Immature natural killer cell (primary cell): ENCODE measurements around the gene NRXN2. TPM values are rescaled to one million over a fixed set of nuclear protein-coding genes. Genes with fewer than 3 reads are reported as not detected.
A peak's percentile ranks its signal among the peaks of the same experiment; 100 is the strongest.

ENCODE experiments used
- DNase-seq, 3 donors: peaks; one replicate each; pipeline ENCODE4 v3.0.0; 2022; ENCODE audit warnings: mixed read lengths in 1 of 3
- H3K27ac Mint-ChIP-seq, 6 donors: one replicate each; pipeline ENCODE4 v1.8.0; 2020; ENCODE audit warnings: mixed read lengths in 6 of 6, mild to moderate bottlenecking in 5 of 6, inconsistent platforms in 4 of 6, moderate library complexity in 3 of 6
- H3K27me3 Mint-ChIP-seq, 3 donors: one replicate each; pipeline ENCODE4 v1.8.0; 2020 to 2021; ENCODE audit warnings: low read depth in 3 of 3, mild to moderate bottlenecking in 3 of 3, mixed read lengths in 3 of 3, moderate library complexity in 3 of 3, inconsistent platforms in 1 of 3
- H3K36me3 Mint-ChIP-seq, 3 donors: one replicate each; pipeline ENCODE4 v1.8.0; 2020; ENCODE audit warnings: mixed read lengths in 3 of 3, inconsistent platforms in 2 of 3, mild to moderate bottlenecking in 2 of 3
- H3K4me1 Mint-ChIP-seq, 2 donors: one replicate each; pipeline ENCODE4 v1.8.0; 2020; ENCODE audit warnings: inconsistent platforms in 2 of 2, mild to moderate bottlenecking in 2 of 2, mixed read lengths in 2 of 2, moderate library complexity in 1 of 2
- H3K4me3 Mint-ChIP-seq, 5 donors: one replicate each; pipeline ENCODE4 v1.8.0; 2020; ENCODE audit warnings: mild to moderate bottlenecking in 5 of 5, mixed read lengths in 5 of 5, inconsistent platforms in 3 of 5, moderate library complexity in 3 of 5
- H3K9me3 Mint-ChIP-seq, 6 donors: one replicate each; pipeline ENCODE4 v1.8.0; 2020; ENCODE audit warnings: mild to moderate bottlenecking in 6 of 6, mixed read lengths in 6 of 6, inconsistent platforms in 4 of 6, moderate library complexity in 3 of 6
- polyA plus RNA-seq, 3 donors: library from polyadenylated mRNA; unstranded; fragments of 300-500 nt; fragmentation: Illumina TruSeq; gene quantifications; one replicate each; pipeline ENCODE4 v1.2.3, GENCODE V29; 2021

The NRXN2 gene
- polyA plus RNA-seq, 3 donors from 2014 or later = 0.44 to 3.6 (median 3.2) TPM

- H3K4me1 Mint-ChIP-seq = no peaks in the 10 kb centered on the region
- no peak for DNase-seq
- H3K9me3 Mint-ChIP-seq = no peaks in the 10 kb centered on the region
- no peaks in the 10 kb centered on the region for H3K36me3 Mint-ChIP-seq
- H3K27ac Mint-ChIP-seq = peak overlapping the region in 2 of 6 donors; percentile 6 to 30
- H3K27me3 Mint-ChIP-seq = no peaks in the 10 kb centered on the region
- no peak overlapping the region for H3K4me3 Mint-ChIP-seq
Observed at GRCh38 chr11:64610596-64610995, 112.4 kb downstream of the NRXN2 start.

DNA sequence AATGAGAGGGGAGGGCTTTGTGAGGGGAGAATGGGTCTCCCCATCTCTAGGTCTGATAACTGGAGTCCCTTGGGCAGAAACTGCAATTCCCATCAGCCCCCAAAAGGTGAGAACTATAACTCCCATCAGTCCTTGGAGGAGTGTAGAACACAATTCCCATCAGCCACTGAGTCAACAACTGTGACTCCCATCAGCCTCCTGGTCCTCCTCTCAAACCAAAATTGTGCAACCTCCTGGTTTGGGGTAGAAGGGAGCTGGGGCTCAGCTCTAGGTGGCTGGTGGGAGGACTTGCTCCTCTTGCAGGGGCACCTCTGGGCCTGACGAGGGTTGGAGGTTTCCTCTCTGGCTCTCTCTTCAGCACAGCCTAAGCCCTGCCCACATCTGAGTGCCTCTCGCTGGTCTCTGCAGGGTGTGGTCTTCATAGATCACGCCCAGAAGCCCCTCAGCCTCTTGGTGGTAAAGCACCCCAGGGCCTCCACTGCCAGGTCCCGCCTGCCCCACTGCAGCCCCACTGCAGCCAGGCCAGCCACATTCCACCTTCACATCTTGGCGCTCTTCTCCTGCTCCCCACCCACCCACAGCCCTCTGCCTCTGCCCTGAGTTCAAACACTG lies 113.5 kb downstream of the NRXN2 start:
- H3K27me3 Mint-ChIP-seq = peaks cover 0 to 1% (median 0%) of the 10 kb centered on the region in 3 donors

DNA sequence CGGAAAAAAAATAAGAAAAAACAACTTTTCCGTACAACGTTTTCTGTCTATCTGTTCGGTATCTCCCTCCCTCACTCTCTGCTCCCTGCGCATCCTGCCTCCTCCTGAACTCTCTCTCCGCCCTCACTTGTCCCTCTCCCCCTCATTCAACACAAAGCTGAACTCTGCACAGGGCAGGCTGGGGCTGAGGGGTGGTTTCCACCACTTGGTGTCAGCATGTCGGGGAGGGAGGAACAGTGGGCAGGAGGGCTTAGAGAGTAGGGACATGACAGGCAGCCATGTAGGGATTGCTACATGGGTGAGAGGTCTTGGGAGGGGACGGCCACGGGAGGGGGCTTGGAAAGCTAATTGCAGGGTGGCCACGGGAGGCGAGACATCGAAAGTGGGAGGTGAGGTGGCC lies 114.4 kb downstream of the NRXN2 start:
- Mint-ChIP-seq H3K4me1 (no peaks in the 10 kb centered on the region), H3K9me3 (no peaks in the 10 kb centered on the region), H3K27me3 (peaks cover 0 to 2% (median 0%) of the 10 kb centered on the region in 3 donors), H3K4me3 (no peak overlapping the region), H3K36me3 (no peaks in the 10 kb centered on the region), H3K27ac (no peak overlapping the region)
- no peak for DNase-seq

More for the DNA sequence above, 113.5 kb downstream of the NRXN2 start:
- DNase-seq = no peak
- no peaks in the 10 kb centered on the region for H3K36me3 Mint-ChIP-seq
- H3K9me3 Mint-ChIP-seq = no peaks in the 10 kb centered on the region
- H3K27ac Mint-ChIP-seq = no peak overlapping the region
- no peak overlapping the region for H3K4me3 Mint-ChIP-seq
- H3K4me1 Mint-ChIP-seq = no peaks in the 10 kb centered on the region

DNA sequence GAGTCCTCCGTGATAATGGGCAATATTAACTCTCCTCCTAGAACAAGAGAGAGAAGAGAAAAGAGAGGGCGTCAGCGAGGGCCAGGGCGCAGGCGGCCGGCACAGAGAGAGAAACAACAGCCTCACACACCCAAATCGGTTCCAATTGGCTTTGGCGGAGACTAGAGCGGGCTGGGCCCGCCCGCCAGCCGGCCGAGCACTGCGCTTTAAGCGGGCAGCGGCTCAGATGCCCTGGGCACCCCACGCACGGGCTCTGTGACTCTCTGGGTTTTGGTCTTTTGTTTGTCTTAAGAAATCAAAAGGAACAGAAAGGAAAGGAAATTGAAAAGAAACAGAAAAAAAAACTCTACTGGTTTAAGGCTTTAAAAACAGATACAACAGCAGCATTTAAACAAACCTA lies 115.0 kb downstream of the NRXN2 start:
- Mint-ChIP-seq H3K36me3 (no peaks in the 10 kb centered on the region), H3K4me1 (no peaks in the 10 kb centered on the region), H3K27me3 (peaks cover 0 to 2% (median 0%) of the 10 kb centered on the region in 3 donors), H3K4me3 (no peak overlapping the region), H3K27ac (no peak overlapping the region), H3K9me3 (no peaks in the 10 kb centered on the region)
- DNase-seq = no peak

GRCh38 chr11:64607381-64607985 lies 115.5 kb downstream of the NRXN2 start:
- Mint-ChIP-seq H3K4me1 (no peaks in the 10 kb centered on the region), H3K27me3 (peaks cover 0 to 2% (median 0%) of the 10 kb centered on the region in 3 donors), H3K36me3 (no peaks in the 10 kb centered on the region), H3K4me3 (no peak overlapping the region), H3K9me3 (no peaks in the 10 kb centered on the region), H3K27ac (no peak overlapping the region)
- DNase-seq = no peak

GRCh38 chr11:64606796-64607380 lies 116.1 kb downstream of the NRXN2 start:
- no peaks in the 10 kb centered on the region for H3K4me1 Mint-ChIP-seq

DNA sequence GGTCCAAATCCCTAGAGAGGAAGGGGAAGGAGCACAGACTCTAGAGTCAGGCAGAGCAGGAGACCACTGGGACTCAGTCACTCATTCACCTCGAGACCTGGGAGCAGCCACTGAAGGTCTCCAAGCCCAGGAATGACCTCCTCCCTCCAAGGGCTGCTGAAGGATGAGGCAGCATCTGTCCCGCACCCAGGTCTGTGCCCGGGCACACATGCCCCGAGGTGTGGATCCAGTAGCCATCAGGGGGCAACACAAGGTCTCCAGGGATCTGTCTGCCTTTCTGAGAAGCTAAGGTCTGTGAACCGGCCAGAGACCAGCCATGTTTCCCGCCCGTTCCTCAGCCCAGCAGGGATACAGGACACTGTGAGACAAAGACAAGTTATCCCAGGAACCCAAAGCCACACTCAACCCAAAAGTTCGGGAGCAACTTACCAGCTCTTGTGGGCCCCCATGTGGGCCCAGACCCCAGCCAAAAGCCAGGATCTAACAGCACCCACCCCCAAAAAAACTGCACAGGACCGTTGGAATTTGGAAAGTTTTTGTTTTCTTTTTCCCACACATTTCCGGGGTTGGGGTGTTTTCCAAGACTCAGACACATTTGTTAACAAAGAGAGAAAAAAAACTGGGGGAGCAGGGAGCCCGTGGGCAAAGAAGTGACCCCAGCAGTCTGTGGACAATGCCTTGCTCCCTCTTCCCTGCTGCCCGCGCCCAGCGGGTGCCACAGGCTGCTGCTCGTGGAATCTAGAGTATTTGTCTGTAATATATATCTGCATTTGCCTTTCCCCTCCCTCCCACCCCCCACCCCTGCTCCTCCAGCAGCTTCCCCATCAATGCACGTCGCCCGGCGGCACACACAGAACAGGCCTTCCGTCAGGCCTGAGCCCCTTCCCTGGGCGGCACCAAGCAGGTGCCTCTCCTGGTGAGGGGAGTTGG lies 117.1 kb downstream of the NRXN2 start:
- no peak overlapping the region for H3K4me3 Mint-ChIP-seq
- H3K27me3 Mint-ChIP-seq = peaks cover 0 to 2% (median 0%) of the 10 kb centered on the region in 3 donors
- H3K27ac Mint-ChIP-seq = no peak overlapping the region
- H3K9me3 Mint-ChIP-seq = no peaks in the 10 kb centered on the region
- DNase-seq = no peak
- H3K4me1 Mint-ChIP-seq = no peaks in the 10 kb centered on the region
- H3K36me3 Mint-ChIP-seq = no peaks in the 10 kb centered on the region

More at GRCh38 chr11:64606796-64607380, 116.1 kb downstream of the NRXN2 start:
- peaks cover 0 to 2% (median 0%) of the 10 kb centered on the region in 3 donors for H3K27me3 Mint-ChIP-seq
- H3K4me3 Mint-ChIP-seq = no peak overlapping the region
- H3K9me3 Mint-ChIP-seq = no peaks in the 10 kb centered on the region
- no peaks in the 10 kb centered on the region for H3K36me3 Mint-ChIP-seq
- no peak overlapping the region for H3K27ac Mint-ChIP-seq
- no peak for DNase-seq

GRCh38 chr11:64605244-64605560 lies 117.8 kb downstream of the NRXN2 start:
- Mint-ChIP-seq H3K27me3 (peaks cover 0 to 2% (median 0%) of the 10 kb centered on the region in 3 donors), H3K36me3 (no peaks in the 10 kb centered on the region), H3K27ac (peak overlapping the region in 1 of 6 donors; percentile 34), H3K4me3 (no peak overlapping the region), H3K9me3 (no peaks in the 10 kb centered on the region), H3K4me1 (no peaks in the 10 kb centered on the region)
- no peak for DNase-seq

DNA sequence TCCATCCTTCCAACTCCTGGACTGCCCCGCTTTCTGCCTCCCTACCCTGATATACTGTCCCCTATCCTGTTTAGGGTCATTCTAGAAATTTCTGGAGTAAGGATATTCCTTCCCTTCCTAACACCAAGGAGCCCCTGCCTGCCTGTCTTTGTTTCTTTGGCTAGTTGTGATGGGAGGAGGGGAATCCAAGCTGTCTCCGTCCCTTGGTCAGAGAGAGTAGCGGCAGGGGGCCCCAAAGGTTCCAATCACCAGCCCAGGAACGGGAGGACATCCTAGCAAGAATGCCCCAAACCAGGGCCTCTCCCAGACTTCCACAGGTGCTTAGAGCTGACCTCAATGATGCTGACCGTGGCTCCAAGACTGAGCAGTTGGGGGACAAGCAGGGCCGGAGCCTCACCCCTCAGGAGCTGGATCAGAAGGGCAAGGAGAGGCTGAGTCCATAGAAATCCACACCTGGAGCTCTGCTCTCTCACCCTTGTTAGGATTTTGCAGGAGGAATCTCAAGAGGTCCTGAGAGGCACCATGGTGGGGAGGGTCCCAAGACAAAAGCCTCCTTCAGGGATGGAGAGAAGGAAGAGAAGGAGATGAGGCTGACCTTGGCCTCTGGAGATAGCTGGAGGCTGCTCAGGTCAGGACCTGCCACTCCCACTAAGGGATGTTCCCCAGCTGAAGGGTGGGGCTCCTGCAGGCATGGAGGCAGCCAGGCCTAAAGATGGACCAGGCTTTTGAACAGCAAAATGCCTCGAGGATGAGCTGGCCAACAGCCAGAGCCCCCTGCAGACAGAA lies 118.3 kb downstream of the NRXN2 start:
- no peak for DNase-seq
- Mint-ChIP-seq H3K4me1 (no peaks in the 10 kb centered on the region), H3K27me3 (peaks cover 0 to 3% (median 0%) of the 10 kb centered on the region in 3 donors), H3K9me3 (no peaks in the 10 kb centered on the region), H3K4me3 (no peak overlapping the region), H3K27ac (peak overlapping the region in 1 of 6 donors; percentile 34), H3K36me3 (no peaks in the 10 kb centered on the region)

DNA sequence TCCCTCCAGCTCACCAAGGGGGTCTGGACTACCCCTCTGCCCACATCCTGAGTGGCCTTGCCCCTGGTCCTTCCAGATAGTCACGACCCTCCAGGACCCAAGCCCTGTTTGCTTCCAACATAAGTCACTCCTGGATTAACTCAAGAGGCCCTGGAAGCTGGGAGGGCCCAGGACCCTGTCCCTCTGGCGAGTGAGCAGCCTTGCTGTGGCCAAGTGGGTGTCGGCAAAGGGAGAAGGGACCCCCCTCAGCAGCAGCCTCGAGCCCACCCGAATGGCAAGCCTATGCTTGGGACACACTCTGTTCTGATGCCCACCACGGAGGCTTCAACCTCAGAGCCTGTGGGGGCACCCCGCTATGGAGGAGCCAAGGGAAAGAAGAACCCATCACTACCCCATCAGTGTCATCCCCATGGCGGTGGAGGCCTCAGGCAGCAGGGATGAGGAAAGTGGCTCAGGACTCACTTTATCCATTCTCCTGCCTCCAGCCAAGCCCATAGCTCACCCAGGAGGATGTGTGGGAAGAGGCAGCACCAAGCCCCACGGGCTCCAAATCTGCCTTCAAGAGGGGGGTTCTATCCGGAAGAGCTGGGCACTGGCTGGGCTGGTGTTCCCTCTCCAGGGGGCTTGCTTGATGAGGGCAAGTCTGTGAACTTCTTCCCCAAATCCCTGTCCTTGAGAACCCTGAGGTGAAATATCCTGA lies 119.4 kb downstream of the NRXN2 start:
- Mint-ChIP-seq H3K27me3 (peaks cover 0 to 3% (median 0%) of the 10 kb centered on the region in 3 donors), H3K36me3 (no peaks in the 10 kb centered on the region), H3K9me3 (no peaks in the 10 kb centered on the region), H3K4me1 (no peaks in the 10 kb centered on the region), H3K27ac (no peak overlapping the region), H3K4me3 (no peak overlapping the region)
- DNase-seq = no peak

DNA sequence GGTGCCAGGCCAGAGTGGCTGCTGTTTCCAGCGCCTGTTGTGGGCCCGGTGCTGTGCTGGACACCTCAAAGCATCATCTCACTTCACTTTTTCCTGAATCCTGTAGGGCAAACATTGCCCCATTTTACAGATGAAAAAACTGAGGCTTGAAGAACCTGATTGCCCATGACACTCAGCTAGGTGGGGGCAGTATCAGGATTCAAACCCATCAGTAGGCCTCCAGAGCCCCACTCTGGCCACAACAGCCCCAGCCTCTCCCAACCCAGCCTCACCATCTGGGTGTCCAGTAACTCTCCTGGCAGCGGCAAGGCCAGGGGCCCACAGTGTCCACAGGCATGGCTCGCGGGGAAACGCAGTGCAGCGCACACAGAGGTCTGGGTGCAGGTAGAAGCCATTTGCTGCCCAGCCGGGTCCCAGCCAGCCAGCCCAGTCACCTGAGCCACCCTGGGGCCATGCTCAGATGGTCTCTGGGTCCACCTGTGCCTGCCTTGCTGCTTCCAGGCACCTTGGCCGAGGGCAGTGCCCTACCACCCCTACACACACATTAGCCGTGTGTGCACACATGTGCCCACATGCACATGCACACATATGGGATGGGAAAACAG lies 120.4 kb downstream of the NRXN2 start:
- H3K4me1 Mint-ChIP-seq = no peaks in the 10 kb centered on the region
- H3K27me3 Mint-ChIP-seq = peaks cover 0 to 3% (median under 1%) of the 10 kb centered on the region in 3 donors
- H3K36me3 Mint-ChIP-seq = no peaks in the 10 kb centered on the region
- H3K9me3 Mint-ChIP-seq = no peaks in the 10 kb centered on the region
- no peak for DNase-seq
- no peak overlapping the region for H3K4me3 Mint-ChIP-seq
- no peak overlapping the region for H3K27ac Mint-ChIP-seq

DNA sequence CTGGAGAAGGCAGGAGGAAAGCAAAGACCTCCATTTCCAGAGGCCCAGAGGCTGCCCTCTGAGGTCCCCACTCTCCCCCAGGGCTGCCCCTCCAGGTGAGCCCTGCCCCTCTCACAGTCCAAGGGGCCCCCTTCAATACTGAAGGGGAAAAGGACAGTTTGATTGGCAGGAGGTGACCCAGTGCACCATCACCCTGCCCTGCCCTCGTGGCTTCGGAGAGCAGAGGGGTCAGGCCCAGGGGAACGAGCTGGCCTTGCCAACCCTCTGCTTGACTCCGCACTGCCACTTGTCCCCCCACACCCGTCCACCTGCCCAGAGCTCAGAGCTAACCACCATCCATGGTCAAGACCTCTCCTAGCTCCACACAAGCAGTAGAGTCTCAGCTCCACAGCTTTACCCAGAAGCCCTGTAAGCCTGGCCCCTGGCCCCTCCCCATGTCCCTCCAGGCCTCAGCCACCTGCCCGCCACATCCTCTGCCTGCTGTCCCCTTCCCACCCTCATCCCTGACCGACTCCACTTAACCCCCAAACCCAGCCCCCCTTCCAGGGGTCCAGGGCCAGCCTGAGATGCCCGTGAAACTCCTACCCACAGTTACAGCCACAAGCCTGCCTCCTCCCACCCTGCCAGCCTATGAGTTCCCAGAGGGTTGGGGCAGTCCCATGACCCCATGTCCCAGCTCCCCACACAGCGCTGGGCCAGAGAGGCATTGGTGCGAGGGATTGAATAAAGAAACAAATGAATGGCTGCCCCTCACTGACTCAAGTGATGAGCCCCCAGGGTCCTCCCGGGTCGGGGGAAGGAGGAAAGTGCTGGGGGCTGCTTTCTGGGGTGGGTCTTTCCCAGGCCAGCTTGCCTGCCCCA lies 121.2 kb downstream of the NRXN2 start:
- no peak for DNase-seq
- peaks cover 0 to 7% (median 4%) of the 10 kb centered on the region in 3 donors for H3K27me3 Mint-ChIP-seq
- H3K4me1 Mint-ChIP-seq = no peaks in the 10 kb centered on the region
- no peak overlapping the region for H3K27ac Mint-ChIP-seq
- H3K9me3 Mint-ChIP-seq = no peaks in the 10 kb centered on the region
- H3K36me3 Mint-ChIP-seq = no peaks in the 10 kb centered on the region
- H3K4me3 Mint-ChIP-seq = no peak overlapping the region
